SKM-1 (cell line): Measurements from ENCODE around the gene EXOC3.
"Not testable (repeated sequence)": the region's sequence is repeated elsewhere in the genome, so short reads cannot be mapped to it uniquely, and the experiment has no call there.

Experiments used
- DNase-seq: peaks from one replicate; lab custom pipeline; 2025; ENCODE audit not compliant: unreplicated experiment; lab: John Stamatoyannopoulos, UW

The EXOC3 gene

GRCh38 chr5:484556-484955, 41.6 kb downstream of the EXOC3 start:
- DNase-seq: no peak

- DNase-seq: no peak
Observed at GRCh38 chr5:485113-485945, 42.4 kb downstream of the EXOC3 start.

DNA sequence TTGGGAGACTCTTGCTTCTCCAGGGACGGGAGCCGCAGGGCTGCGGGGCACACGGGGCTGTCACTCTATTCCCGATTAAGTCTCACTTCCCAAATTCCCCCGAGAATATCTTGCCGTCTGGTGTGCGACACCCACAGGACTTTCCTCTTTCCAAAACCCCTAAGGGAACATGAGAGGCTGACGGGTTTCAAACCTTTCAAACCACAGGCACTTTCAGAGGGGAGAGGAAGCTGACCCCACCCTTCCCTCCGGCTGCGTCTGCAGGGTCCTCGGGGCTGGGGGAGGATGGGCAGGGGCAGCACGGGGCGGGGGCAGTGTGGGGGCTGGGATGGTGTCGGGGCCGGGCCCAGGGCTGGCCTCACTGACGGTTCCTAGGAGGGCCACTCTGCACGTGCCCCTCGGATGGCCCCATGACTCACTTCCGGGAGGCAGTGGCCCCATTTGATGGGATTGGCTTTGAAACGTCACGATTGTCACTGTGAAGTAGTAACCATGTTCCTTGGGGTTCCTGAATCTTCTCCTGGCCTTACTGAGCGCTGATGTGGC, 43.0 kb downstream of the EXOC3 start:
- no peak for DNase-seq

GRCh38 chr5:486597-486996, 43.6 kb downstream of the EXOC3 start:
- not testable (repeated sequence) for DNase-seq

DNA sequence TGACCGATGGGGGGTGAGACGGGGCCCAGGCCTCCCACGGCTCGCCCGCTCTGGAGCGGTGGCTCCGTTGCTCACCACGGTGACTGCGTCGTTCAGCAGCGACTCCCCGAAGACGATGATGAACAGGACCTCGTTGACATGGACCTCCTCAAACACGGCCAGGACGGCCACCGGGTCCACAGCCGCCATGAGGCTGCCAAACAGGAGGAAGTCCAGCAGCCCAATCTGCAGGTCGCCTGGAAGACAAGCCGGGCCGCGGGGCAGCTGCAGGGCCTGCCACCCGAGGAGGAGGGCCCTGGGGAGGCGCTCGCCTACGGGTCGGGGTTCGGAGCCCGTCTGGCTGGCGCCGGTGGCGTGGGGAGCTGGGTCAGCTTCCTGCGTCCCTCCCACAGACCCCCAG, 45.3 kb downstream of the EXOC3 start:
- DNase-seq: no peak

- no peak for DNase-seq
Observed at GRCh38 chr5:488744-489688, 46.0 kb downstream of the EXOC3 start.

GRCh38 chr5:489689-490080, 46.7 kb downstream of the EXOC3 start:
- no peak for DNase-seq

DNA sequence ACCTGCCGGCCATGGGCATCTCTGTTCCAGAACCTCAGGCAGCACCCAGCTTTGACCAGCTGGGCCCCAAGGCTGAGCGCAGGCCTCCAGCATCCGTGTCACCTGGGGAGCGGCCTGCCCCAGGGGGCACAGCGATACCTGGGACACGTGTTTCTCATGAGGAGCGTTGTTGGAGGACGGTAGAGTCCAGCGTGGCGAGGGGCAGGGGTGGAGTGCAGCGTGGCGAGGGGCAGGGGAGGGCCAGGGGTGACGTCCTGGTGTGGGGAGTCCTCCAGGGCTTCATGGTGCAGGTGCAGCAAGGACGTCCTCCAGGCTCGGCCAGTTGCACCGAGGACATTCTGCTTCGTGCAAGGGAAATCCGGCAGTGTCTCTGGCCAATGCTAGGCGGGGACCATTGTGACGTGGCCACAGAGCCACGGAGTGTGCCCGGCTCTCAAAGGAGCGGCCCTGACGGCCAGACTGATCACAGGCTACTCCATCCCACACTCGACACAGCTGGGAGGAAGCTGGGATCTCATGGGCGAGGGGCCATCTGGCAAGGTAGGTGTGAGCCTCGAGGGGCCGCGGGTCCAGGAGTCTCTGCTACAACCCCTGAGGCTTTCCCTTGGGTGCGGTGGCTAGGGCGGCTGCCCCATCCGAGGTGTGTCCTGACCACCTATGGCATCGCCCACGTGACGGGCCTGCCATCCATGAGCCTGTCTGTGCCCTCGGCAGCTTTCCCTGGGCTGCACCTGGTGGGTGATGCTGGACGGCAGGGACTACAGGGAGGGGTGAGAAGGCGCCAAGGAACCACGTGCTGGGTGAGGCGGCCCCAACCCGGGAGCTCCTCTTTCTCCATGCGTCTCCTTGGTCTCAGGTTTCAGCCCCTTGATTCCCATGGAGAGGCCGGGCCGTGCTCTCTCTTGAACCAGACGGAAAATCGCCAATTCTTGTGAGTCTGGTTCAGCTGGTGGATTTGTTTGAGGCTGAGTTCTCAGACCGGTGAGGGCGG, 47.4 kb downstream of the EXOC3 start:
- no peak for DNase-seq

GRCh38 chr5:491119-491855, 48.3 kb downstream of the EXOC3 start:
- DNase-seq: no peak

DNA sequence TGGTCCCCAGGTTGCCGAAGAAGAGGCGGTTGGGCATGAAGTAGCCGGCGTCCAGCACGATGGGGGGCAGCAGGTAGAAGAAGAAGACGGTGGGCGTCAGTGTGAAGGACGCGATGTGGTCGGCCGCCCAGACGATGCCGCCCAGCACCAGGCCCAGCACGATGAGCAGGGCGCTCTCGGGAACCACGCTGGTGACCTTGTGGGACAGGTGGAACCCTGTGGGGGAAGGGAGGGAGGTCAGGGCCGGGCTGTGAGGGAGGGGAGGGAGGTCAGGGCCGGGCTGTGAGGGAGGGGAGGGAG, 48.8 kb downstream of the EXOC3 start:
- DNase-seq: no peak

GRCh38 chr5:492314-492893, 49.4 kb downstream of the EXOC3 start:
- no peak for DNase-seq

GRCh38 chr5:493119-493701, 50.2 kb downstream of the EXOC3 start:
- DNase-seq: no peak

DNA sequence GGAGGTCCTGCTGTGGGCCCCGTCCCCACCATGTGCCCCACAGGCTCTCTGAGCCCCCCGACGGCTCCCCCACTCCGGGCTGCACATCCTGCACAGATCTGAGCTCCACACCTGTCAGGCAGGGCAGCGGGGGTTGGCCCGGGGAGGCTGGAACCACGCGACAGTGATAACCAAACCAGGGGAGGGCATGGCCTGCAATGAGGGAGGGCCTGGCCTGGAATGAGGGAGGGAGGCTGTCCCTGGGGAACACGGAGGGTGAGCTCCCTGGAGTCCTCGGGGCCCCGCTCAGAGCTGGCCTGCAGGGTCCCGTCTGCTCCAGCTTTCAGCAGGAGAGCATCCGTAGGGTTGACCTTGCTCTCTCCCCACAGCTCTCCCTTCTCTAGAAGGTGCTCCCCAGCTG, 50.8 kb downstream of the EXOC3 start:
- no peak for DNase-seq

GRCh38 chr5:494667-495255, 51.8 kb downstream of the EXOC3 start:
- no peak for DNase-seq

GRCh38 chr5:496028-496427, 53.1 kb downstream of the EXOC3 start:
- no peak for DNase-seq

GRCh38 chr5:497090-497700, 54.2 kb downstream of the EXOC3 start:
- DNase-seq: no peak

- no peak for DNase-seq
Observed at GRCh38 chr5:497871-498509, 55.0 kb downstream of the EXOC3 start.
